Measurements from ENCODE around the gene ALG2.
"Not testable (repeated sequence)": the region's sequence is repeated elsewhere in the genome, so short reads cannot be mapped to it uniquely, and the experiment has no call there.

Gene ALG2

DNA sequence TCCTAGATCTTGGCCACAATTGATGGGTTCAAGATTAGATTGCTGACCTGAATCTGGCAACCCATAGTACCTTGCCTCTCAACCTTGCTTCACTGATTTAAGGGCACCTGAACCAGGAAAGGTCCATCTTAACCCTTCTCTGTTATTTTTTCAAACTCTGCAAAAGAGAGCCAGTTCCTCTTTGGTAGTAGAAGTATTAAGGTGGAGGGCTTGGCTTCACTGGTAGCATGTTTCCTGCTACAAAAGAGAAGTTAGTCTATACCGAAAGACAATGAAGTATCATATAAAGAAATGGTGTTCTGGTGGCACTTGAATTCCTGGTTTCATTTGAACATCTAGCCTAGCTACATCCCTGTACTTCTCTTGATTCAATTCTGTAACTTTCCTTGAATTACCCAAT lies 8.5 kb downstream of the ALG2 start:
- H3K4me1 ChIP-seq (ENCODE audit: control insufficient read depth, insufficient read depth, low read length): peaks cover 3% of the 10 kb centered on the region; the same call in 1 of the 2 replicates
- no peak overlapping the region for H3K9ac ChIP-seq (ENCODE audit: low read depth, low read length)
- no peaks in the 10 kb centered on the region for H3K27me3 ChIP-seq (ENCODE audit: control insufficient read depth, insufficient read depth, low read length)
- H3K27ac ChIP-seq (ENCODE audit: low read depth, low read length): no peak overlapping the region
- H3K9me3 ChIP-seq (ENCODE audit: control insufficient read depth, insufficient read depth, low read length): no peaks in the 10 kb centered on the region
- H3K36me3 ChIP-seq (ENCODE audit: control insufficient read depth, insufficient read depth, low read length): peaks cover 23% of the 10 kb centered on the region
- H3K4me3 ChIP-seq (ENCODE audit: low read depth, low read length): no peak overlapping the region

- H3K4me3 ChIP-seq (ENCODE audit: low read depth, low read length): no peak overlapping the region
- H3K27me3 ChIP-seq (ENCODE audit: control insufficient read depth, insufficient read depth, low read length): no peaks in the 10 kb centered on the region
- peaks cover 9% of the 10 kb centered on the region; the same call in 1 of the 2 replicates for H3K36me3 ChIP-seq (ENCODE audit: control insufficient read depth, insufficient read depth, low read length)
- H3K27ac ChIP-seq (ENCODE audit: low read depth, low read length): no peak overlapping the region
- H3K9me3 ChIP-seq (ENCODE audit: control insufficient read depth, insufficient read depth, low read length): no peaks in the 10 kb centered on the region
- no peak overlapping the region for H3K9ac ChIP-seq (ENCODE audit: low read depth, low read length)
- peaks cover 3% of the 10 kb centered on the region; the same call in 1 of the 2 replicates for H3K4me1 ChIP-seq (ENCODE audit: control insufficient read depth, insufficient read depth, low read length)
These were observed 10.0 kb downstream of the ALG2 start for GRCh38 chr9:99211746-99212145.

DNA sequence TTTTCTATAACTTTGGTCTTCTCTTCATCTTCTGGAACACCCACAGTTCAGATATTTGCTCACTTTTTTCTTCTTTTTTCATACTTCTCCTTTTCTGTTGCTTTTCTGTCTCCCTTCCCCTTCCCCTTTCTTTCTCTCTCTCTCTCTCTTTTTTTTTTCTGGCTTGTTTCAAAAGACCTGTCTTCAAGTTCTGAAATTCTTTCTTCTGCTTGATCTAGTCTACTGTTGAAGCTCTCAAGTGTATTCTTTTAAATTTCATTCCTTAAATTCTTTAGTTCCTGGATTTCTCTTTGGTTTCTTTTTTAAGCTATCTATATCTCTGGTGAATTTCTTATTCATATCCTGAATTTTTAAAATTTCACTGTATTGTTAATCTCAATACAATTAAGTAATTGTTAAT lies 11.2 kb downstream of the ALG2 start:
- Histone ChIP-seq H3K36me3 (ENCODE audit: control insufficient read depth, insufficient read depth, low read length) (0 out of 2 replicates have a peak, but pooled peaks cover 2% of the 10 kb centered on the region), H3K4me3 (ENCODE audit: low read depth, low read length) (no peak overlapping the region), H3K9me3 (ENCODE audit: control insufficient read depth, insufficient read depth, low read length) (no peaks in the 10 kb centered on the region), H3K27me3 (ENCODE audit: control insufficient read depth, insufficient read depth, low read length) (no peaks in the 10 kb centered on the region), H3K27ac (ENCODE audit: low read depth, low read length) (no peak overlapping the region), H3K4me1 (ENCODE audit: control insufficient read depth, insufficient read depth, low read length) (no peaks in the 10 kb centered on the region), H3K9ac (ENCODE audit: low read depth, low read length) (no peak overlapping the region)

DNA sequence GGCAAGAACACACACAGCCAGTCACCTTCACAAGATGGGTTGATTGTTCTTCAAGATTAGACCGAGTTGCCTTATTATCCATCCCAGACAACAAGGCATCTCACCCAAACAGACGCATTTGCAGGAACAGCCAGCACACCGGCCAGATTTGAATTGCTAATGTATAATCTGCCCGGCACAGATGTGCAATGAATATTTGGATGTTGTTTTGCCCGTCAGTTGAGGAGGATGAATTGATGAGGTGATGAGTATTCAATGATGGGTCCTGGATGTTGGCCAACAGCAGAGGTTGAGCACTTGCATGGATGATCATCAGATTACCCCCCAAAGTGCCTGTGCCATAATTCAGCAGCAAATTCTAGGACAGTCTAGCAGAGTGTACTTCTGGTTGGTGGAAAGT lies 20.1 kb downstream of the ALG2 start:
- Histone ChIP-seq H3K27ac (ENCODE audit: low read depth, low read length) (no peak overlapping the region), H3K9ac (ENCODE audit: low read depth, low read length) (no peak overlapping the region), H3K4me1 (ENCODE audit: control insufficient read depth, insufficient read depth, low read length) (0 out of 2 replicates have a peak, but pooled peaks cover 5% of the 10 kb centered on the region), H3K27me3 (ENCODE audit: control insufficient read depth, insufficient read depth, low read length) (no peaks in the 10 kb centered on the region), H3K36me3 (ENCODE audit: control insufficient read depth, insufficient read depth, low read length) (no peaks in the 10 kb centered on the region), H3K9me3 (ENCODE audit: control insufficient read depth, insufficient read depth, low read length) (no peaks in the 10 kb centered on the region), H3K4me3 (ENCODE audit: low read depth, low read length) (no peak overlapping the region)

DNA sequence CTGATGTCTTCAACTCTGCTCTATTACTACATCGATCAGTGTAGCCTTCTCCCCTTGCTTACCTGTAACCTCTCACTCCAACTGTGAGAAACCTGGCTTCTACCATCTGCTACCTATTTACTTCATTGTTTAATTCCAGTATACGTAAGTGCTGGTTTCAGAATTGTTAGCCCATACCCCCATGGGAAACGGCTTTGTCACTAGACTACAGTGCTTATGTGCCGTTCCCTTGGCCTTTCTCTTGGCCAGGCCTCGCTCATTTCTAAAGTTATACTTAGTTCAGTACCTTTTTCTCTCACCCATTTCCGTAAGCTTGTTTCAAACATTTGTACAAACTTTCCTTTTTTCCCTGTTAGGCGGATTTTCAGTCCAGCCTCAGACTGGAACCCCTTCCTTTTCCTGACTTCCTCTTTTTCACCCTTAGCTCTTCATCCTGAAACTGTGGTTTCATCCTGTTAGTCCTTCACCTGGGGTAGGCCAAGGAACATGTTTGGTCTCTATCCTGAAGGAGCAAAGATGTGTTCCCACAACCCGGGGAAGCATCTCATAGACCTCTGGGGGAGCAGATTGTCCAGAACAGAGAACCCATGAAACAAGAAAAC lies 21.7 kb downstream of the ALG2 start:
- no peaks in the 10 kb centered on the region for H3K9me3 ChIP-seq (ENCODE audit: control insufficient read depth, insufficient read depth, low read length)
- no peaks in the 10 kb centered on the region for H3K36me3 ChIP-seq (ENCODE audit: control insufficient read depth, insufficient read depth, low read length)
- H3K27ac ChIP-seq (ENCODE audit: low read depth, low read length): no peak overlapping the region
- H3K9ac ChIP-seq (ENCODE audit: low read depth, low read length): no peak overlapping the region
- H3K4me3 ChIP-seq (ENCODE audit: low read depth, low read length): no peak overlapping the region
- H3K27me3 ChIP-seq (ENCODE audit: control insufficient read depth, insufficient read depth, low read length): no peaks in the 10 kb centered on the region
- 0 out of 2 replicates have a peak, but pooled peaks cover 5% of the 10 kb centered on the region for H3K4me1 ChIP-seq (ENCODE audit: control insufficient read depth, insufficient read depth, low read length)

DNA sequence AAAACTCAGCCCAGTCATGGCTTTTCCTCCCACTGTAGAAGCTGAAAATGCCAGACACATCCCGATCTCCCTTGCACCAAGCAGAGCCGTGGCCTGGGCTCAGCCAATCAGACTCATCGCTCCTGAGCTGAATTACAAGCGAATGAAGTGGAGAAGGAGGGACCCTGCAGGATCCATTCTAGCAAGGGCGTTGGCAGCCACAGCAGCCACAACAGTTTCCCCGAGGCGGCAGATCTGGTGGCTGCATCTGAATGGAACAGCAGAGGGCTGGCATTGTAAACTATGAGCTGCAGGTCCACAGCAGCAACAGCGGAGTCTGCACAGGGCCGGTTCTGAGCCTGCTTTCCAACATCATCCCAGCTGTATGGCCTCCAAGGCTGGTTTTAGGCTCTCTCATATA lies 23.8 kb downstream of the ALG2 start:
- H3K4me1 ChIP-seq (ENCODE audit: control insufficient read depth, insufficient read depth, low read length): 0 out of 2 replicates have a peak, but pooled peaks cover 5% of the 10 kb centered on the region
- H3K9ac ChIP-seq (ENCODE audit: low read depth, low read length): no peak overlapping the region
- no peaks in the 10 kb centered on the region for H3K27me3 ChIP-seq (ENCODE audit: control insufficient read depth, insufficient read depth, low read length)
- no peak overlapping the region for H3K27ac ChIP-seq (ENCODE audit: low read depth, low read length)
- H3K36me3 ChIP-seq (ENCODE audit: control insufficient read depth, insufficient read depth, low read length): no peaks in the 10 kb centered on the region
- no peak overlapping the region for H3K4me3 ChIP-seq (ENCODE audit: low read depth, low read length)
- H3K9me3 ChIP-seq (ENCODE audit: control insufficient read depth, insufficient read depth, low read length): no peaks in the 10 kb centered on the region

DNA sequence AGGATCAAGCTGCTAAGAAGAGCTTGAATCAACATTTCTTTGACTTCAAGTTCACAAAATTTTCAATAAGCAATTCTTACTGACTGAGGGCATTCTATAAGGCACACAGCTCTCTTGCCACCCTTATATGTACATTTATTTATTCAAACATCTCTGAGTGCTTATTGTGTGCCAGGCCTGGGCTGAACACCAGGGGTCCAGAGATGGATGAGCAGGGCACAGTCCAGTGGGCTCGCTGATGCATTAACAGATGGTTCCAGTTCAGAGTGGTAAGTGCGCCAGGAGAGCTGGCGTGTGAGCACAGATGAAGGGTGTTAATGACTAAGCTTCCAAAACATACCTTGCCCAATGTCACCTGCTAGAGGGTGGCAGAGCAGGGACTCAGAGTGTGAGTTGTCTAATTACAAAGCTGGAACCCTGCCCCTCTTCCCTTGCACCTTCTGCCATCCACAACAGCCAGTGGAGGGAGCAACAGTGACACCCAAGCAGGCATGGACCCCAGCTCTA lies 24.6 kb downstream of the ALG2 start:
- Histone ChIP-seq H3K4me3 (ENCODE audit: low read depth, low read length) (no peak overlapping the region), H3K27me3 (ENCODE audit: control insufficient read depth, insufficient read depth, low read length) (no peaks in the 10 kb centered on the region), H3K36me3 (ENCODE audit: control insufficient read depth, insufficient read depth, low read length) (no peaks in the 10 kb centered on the region)

GRCh38 chr9:99196484-99196883 lies 25.3 kb downstream of the ALG2 start:
- not testable (repeated sequence) for H3K9me3 ChIP-seq (ENCODE audit: control insufficient read depth, insufficient read depth, low read length); H3K27ac ChIP-seq (ENCODE audit: low read depth, low read length); H3K9ac ChIP-seq (ENCODE audit: low read depth, low read length); H3K36me3 ChIP-seq (ENCODE audit: control insufficient read depth, insufficient read depth, low read length); H3K4me1 ChIP-seq (ENCODE audit: control insufficient read depth, insufficient read depth, low read length); H3K4me3 ChIP-seq (ENCODE audit: low read depth, low read length); H3K27me3 ChIP-seq (ENCODE audit: control insufficient read depth, insufficient read depth, low read length)

More for the DNA sequence above, 24.6 kb downstream of the ALG2 start:
- Histone ChIP-seq H3K4me1 (ENCODE audit: control insufficient read depth, insufficient read depth, low read length) (0 out of 2 replicates have a peak, but pooled peaks cover 5% of the 10 kb centered on the region), H3K9me3 (ENCODE audit: control insufficient read depth, insufficient read depth, low read length) (no peaks in the 10 kb centered on the region), H3K27ac (ENCODE audit: low read depth, low read length) (no peak overlapping the region), H3K9ac (ENCODE audit: low read depth, low read length) (no peak overlapping the region)

DNA sequence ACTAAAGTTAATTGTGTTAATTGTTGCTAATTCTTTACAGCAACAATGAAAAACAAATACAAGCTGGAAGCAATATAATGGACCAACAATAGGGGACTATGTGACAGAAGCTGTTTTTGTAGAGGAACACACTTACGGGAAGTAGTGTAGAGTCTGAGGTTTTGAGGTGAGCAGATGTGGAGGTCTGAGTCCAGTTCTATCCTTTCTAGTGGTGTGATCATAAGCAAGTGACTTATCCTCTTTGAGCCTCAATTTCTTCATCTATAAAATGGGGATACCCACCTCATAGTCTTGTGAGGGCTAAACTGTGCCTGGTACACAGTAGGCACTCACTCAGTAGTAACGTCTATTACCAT lies 28.3 kb downstream of the ALG2 start:
- Histone ChIP-seq H3K27ac (ENCODE audit: low read depth, low read length) (no peak overlapping the region), H3K9ac (ENCODE audit: low read depth, low read length) (no peak overlapping the region), H3K36me3 (ENCODE audit: control insufficient read depth, insufficient read depth, low read length) (no peaks in the 10 kb centered on the region), H3K27me3 (ENCODE audit: control insufficient read depth, insufficient read depth, low read length) (no peaks in the 10 kb centered on the region), H3K4me3 (ENCODE audit: low read depth, low read length) (no peak overlapping the region), H3K9me3 (ENCODE audit: control insufficient read depth, insufficient read depth, low read length) (no peaks in the 10 kb centered on the region), H3K4me1 (ENCODE audit: control insufficient read depth, insufficient read depth, low read length) (0 out of 2 replicates have a peak, but pooled peaks cover 5% of the 10 kb centered on the region)

- no peaks in the 10 kb centered on the region for H3K36me3 ChIP-seq (ENCODE audit: control insufficient read depth, insufficient read depth, low read length)
- 0 out of 2 replicates have a peak, but pooled peaks cover 4% of the 10 kb centered on the region for H3K4me1 ChIP-seq (ENCODE audit: control insufficient read depth, insufficient read depth, low read length)
- no peaks in the 10 kb centered on the region for H3K9me3 ChIP-seq (ENCODE audit: control insufficient read depth, insufficient read depth, low read length)
- H3K27ac ChIP-seq (ENCODE audit: low read depth, low read length): no peak overlapping the region
- no peak overlapping the region for H3K9ac ChIP-seq (ENCODE audit: low read depth, low read length)
- no peak overlapping the region for H3K4me3 ChIP-seq (ENCODE audit: low read depth, low read length)
- no peaks in the 10 kb centered on the region for H3K27me3 ChIP-seq (ENCODE audit: control insufficient read depth, insufficient read depth, low read length)
These were observed 28.8 kb downstream of the ALG2 start for GRCh38 chr9:99192786-99193465.

- no peak overlapping the region for H3K9ac ChIP-seq (ENCODE audit: low read depth, low read length)
- H3K36me3 ChIP-seq (ENCODE audit: control insufficient read depth, insufficient read depth, low read length): no peaks in the 10 kb centered on the region
- H3K9me3 ChIP-seq (ENCODE audit: control insufficient read depth, insufficient read depth, low read length): no peaks in the 10 kb centered on the region
- H3K27ac ChIP-seq (ENCODE audit: low read depth, low read length): no peak overlapping the region
- peaks cover 9% of the 10 kb centered on the region for H3K4me1 ChIP-seq (ENCODE audit: control insufficient read depth, insufficient read depth, low read length)
- no peak overlapping the region for H3K4me3 ChIP-seq (ENCODE audit: low read depth, low read length)
- H3K27me3 ChIP-seq (ENCODE audit: control insufficient read depth, insufficient read depth, low read length): no peaks in the 10 kb centered on the region
These were observed 31.0 kb downstream of the ALG2 start for GRCh38 chr9:99190597-99191283.

Data from HUES48 (cell line).